HFF-Myc (cell line): ENCODE measurements around the gene SRGAP3.

Source experiments
- DNase-seq: peaks from one replicate; pipeline ENCODE4 v3.0.0-alpha.2; 2011; ENCODE audit warnings: low read depth; ENCODE audit errors: extremely low read depth
- H3K4me3 ChIP-seq: replicated peaks from 2 replicates; pipeline ENCODE4 v1.5.1; 2011; ENCODE audit warnings: low read depth, mild to moderate bottlenecking, control low read depth, low read length
- TF ChIP-seq, protein P1 (sequence below): IDR thresholded peaks from 2 replicates; pipeline ENCODE4 v1.5.1; 2012; ENCODE audit warnings: mild to moderate bottlenecking, low read depth, low read length, control low read depth; ENCODE audit errors: missing control alignments

SRGAP3 gene

DNA sequence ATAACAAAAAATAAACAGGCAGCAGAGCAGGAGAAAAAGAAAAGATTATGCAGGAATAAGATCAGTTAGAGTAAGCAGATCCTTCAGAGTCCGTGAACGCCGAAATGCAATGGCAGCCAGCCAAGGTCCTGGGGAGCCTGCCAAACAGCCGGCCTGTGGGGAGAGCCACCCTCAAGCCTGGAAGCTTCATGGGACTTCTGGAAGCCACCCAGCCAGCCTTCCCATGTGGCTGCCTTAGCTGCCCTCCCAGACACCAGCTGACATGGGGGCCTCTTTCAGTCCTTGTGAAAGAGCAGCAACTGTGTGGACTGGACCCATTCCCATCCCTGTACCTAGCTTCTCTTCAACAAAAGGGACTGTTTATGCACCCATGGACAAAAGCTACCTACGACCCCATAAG is 221.3 kb downstream of the SRGAP3 start:
- no peak overlapping the region for H3K4me3 ChIP-seq

DNA sequence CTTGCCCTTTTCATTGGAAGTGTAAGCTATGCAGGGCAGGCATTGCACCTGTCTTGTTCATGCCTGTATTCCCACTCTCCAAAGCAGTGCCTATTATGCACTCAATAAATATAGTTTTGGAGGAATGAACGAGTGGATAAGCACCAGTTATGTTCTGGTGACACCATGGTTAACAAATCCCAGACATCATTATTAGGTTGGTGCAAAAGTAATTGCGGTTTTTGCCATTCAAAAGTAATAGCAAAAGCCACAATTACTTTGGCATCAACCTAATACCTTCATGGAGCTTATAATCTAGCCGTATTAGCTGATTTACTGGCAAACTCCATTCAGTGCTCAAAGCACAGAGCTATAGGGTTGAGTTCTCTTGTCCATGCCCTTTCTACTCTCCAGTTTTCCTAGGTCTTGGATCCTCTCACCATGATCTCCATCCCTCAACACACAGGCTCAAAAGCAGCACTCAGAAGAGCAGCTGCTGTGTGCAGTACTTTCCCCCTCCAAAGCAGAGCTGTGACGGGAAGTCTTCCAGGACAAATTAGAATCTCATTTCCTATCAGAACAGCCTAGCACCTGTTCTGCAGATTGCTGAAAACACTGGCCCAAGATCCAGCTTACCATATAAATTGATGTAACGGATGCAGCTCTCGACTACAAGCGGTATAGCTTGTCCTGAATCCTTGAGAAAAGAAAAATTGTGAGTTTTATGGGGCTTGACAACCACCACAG is 223.0 kb downstream of the SRGAP3 start:
- no peak overlapping the region for H3K4me3 ChIP-seq
- TF ChIP-seq, protein P1, sequence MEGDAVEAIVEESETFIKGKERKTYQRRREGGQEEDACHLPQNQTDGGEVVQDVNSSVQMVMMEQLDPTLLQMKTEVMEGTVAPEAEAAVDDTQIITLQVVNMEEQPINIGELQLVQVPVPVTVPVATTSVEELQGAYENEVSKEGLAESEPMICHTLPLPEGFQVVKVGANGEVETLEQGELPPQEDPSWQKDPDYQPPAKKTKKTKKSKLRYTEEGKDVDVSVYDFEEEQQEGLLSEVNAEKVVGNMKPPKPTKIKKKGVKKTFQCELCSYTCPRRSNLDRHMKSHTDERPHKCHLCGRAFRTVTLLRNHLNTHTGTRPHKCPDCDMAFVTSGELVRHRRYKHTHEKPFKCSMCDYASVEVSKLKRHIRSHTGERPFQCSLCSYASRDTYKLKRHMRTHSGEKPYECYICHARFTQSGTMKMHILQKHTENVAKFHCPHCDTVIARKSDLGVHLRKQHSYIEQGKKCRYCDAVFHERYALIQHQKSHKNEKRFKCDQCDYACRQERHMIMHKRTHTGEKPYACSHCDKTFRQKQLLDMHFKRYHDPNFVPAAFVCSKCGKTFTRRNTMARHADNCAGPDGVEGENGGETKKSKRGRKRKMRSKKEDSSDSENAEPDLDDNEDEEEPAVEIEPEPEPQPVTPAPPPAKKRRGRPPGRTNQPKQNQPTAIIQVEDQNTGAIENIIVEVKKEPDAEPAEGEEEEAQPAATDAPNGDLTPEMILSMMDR: no peak
- DNase-seq: no peak

More for the DNA sequence above, 221.3 kb downstream of the SRGAP3 start:
- TF ChIP-seq, protein P1: no peak
- DNase-seq: peak; percentile 35

DNA sequence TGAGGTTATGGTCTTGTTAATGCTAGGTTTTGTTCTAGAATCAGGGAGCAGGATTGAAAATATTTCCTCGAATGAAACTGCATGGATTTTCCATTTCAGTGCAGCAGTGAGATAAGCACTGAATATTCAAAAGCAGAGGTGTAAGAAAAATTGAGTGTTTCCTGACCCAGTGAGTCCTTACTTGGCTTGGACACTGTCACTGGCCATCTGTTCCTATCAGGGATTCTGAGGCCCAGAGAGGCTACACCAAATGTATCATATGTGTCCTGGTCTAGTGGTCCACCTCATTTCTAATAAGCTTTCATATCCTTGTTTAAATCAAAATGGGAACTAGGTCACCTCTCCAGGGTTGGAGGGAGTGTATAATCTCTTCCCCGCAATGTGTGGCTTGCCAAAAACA is 225.1 kb downstream of the SRGAP3 start:
- TF ChIP-seq, protein P1: no peak
- H3K4me3 ChIP-seq: no peak overlapping the region
- DNase-seq: no peak

DNA sequence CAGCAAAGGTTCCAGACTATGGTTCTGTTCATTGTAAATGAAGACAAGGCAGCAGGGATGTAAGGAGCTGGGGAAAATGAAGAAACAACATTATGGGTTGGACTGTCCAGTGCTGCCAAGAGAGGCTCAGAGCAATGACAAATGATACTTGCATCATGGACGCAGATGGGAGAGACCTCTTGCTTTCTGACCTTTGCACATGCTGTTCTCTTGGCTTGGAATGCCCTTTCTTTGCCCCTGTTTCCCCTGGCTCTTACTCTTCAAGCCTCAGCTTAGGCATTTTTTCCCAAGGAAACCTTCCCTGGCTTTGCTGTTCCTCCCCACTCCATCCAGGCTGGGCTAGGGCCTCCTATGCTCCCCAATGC is 226.2 kb downstream of the SRGAP3 start:
- no peak for DNase-seq
- TF ChIP-seq, protein P1: no peak
- no peak overlapping the region for H3K4me3 ChIP-seq

DNA sequence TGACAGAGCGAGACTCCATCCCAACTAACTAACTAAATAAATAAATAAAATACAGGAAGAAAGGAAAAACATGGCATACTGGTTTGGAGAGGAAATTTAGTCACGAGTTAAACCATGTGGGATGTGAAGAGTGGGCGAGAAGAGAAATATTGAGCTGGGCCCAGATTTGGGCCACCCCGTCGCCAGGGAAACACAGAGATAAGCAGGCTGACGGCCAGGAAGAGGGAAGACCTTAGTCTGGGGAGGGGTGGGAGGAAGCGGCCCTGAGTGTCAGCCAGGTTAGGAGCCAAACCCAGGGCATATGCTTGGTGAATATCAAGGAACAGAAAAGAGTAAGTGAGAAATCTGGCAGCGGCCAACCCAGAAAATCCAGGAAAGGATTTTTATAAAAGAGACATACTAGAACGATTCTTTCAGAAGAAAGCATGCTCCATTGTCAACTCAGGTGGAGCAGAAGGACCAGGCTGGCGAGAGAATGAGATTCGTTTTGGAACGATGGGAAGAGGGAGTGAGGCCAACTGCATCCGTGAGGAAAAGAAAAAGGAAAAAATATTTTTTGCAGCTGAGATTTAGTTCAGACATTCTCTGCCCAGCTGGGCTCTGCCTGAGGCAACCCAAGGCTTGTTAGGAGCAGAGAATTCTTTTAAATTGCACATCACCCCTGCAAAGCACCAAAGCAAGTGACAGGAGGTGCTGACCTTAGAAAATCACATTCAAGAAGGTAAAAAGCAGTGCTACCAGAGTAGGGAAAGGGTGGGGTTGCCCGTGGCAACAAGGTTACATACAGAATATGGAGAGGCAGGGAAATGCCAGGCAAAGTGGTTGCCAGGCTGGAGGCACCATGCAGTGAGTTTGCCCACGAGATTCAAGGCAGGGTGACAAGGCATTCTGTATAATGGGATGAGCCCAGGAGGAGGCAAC is 226.9 kb downstream of the SRGAP3 start:
- no peak for DNase-seq
- H3K4me3 ChIP-seq: no peak overlapping the region
- TF ChIP-seq, protein P1: no peak

DNA sequence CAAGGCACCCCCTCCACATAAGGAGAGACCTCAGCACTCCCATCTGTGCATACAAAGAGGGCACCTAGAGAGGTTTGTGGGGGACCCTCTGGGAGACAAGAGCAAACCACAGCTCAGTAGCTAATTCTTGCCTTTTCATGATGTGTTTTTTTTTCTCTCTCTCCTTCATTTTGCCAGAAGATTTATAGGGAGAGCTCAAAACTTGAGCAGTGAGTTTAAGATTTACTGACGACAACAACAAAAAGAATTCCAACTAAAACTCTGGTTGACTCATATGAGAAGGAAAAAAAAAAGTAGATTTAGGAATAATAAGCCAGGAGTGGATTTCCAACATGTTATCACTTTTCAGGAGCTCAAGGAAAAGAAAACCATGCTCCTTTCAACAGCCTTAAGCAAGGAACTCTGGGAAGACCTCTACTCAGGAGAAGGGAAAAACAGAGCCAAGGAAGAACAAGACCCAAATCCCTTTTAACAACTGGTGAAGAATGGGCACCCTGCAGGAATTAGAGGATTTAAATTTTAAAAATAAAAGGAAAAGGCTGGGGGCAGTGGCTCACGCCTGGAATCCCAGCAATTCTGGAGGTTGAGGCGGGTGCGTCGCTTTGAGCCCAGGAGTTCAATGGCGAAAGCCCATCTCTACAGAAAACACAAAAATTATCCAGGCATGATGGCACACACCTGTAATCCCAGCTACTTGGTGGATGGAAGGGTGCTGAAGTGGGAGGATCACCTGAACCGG is 228.0 kb downstream of the SRGAP3 start:
- H3K4me3 ChIP-seq: no peak overlapping the region
- no peak for DNase-seq
- TF ChIP-seq, protein P1: no peak
